HG03457 (cell line): ENCODE measurements around the gene CERK.

Source experiments
- ATAC-seq: cut with Tn5 transposase; IDR thresholded peaks from one replicate; pipeline ENCODE4 v1.9.1; 2021; ENCODE audit warnings: moderate number of reproducible peaks; ENCODE audit not compliant: unreplicated experiment

CERK gene

GRCh38 chr22:46679706-46680269, 58.3 kb downstream of the CERK start:
- no peak for ATAC-seq

DNA sequence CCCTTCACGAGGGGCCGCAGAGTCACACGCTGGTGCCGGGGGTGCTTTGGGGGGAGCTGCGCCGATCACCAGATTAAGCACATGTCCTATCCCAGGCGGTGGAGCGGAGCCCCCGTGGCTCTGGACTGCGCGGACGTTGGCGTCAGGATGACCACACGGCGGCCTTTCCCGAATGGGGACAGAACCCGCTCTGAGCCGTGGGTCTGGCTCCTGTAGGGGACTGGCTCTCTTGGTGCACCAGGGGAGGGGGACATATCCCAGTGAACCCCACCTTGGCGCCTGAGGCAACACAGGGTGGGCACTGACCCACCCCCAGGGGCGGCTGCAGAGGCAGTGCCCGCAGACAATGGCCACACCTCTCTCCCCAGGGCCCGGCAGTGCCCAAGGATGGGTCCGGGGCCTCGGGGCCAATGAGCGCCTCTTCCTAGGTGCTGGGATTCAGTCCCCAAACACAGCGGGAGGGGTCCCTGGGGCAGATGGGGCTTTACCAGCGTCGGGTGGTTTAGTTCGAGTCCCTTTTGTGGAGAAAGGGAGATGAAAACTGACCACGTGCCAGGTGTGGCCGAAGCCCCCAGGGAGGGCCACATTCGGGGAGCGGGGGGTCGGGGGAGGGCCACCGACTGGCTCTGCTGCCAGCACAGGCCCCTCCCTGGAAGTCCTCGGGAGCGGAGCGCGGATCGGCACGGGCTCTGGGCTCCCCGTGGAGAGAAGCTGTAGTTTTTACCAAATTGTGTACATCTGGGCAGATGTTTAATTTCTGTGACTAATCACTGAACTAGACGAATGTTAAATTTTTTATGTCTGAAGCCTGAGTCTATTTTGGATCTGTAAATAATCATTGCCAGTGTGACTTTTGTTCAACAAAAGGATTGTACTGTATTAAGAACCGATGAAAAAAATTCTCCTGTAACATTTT, 59.0 kb downstream of the CERK start:
- no peak for ATAC-seq

- no peak for ATAC-seq
These were observed 59.9 kb downstream of the CERK start for GRCh38 chr22:46678003-46678657.

- ATAC-seq = no peak
These were observed 60.6 kb downstream of the CERK start for GRCh38 chr22:46677323-46678002.

- ATAC-seq = no peak
These were observed 61.2 kb downstream of the CERK start for GRCh38 chr22:46676881-46677280.

GRCh38 chr22:46676479-46676878, 61.6 kb downstream of the CERK start:
- no peak for ATAC-seq

DNA sequence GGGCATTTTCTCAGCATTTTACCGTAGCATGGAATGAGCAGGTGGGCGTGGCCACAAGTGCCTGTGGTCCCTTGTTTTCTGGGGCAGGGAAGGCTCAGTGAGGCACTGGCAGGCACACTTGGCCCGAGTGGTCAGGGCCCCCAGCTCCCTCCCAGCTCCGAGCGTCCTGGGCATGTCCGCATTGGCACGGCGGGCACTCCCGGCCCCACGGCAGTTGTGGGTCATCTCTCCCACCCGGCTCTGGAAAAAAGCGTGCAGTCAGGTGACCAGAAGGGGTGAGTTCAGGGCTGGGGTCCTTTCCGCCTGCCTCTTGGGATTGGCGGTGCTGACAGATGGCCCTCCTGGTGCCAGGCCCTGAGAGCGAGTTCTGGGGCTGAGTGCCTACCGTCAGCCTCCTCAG, 62.1 kb downstream of the CERK start:
- no peak for ATAC-seq

- ATAC-seq = no peak
These were observed 62.6 kb downstream of the CERK start for GRCh38 chr22:46675479-46675878.

GRCh38 chr22:46674906-46675305, 63.1 kb downstream of the CERK start:
- ATAC-seq = no peak

DNA sequence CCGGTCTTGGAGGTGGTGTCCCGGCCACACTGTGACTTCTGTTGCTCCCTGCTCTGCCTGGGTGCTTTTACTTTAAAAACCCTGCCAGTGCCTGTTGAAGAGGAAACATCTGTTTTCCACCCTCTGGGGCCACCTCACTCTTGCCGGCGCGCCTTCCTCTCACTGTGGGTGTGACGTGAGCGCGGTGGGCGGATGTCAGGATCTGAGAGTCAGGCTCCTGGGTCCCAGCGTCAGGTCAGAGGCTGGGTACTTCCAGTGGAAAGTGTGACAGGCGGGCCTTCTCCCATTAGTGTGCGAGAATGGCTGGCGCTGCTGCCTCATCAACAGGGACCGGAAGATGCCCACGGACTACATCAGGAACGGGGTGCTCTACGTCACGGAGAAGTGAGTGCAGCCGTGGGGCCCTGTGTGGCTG, 63.7 kb downstream of the CERK start:
- no peak for ATAC-seq

- ATAC-seq = no peak
These were observed 64.3 kb downstream of the CERK start for GRCh38 chr22:46673662-46674236.

DNA sequence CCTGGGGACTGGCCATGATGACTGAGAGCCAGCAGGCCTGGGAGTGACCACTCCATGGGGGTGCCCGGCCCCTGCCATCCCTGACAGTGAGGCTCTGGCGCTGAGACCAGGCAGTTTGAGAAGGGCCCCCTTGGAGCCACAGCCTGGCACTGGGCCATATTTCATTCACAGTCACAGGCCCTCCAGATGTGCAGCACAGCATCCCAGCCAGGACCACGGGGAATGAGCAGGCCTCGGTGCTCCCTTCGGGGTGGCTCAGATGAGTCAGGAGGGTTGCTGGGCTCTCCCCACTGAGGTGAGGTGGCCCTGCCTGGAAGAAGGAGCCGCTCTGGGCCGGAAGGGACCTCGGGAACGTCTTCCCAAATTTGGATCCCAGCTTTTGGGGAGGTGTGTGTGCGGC, 64.8 kb downstream of the CERK start:
- ATAC-seq = no peak

GRCh38 chr22:46672731-46673130, 65.3 kb downstream of the CERK start:
- no peak for ATAC-seq

GRCh38 chr22:46671824-46672432, 66.1 kb downstream of the CERK start:
- no peak for ATAC-seq

DNA sequence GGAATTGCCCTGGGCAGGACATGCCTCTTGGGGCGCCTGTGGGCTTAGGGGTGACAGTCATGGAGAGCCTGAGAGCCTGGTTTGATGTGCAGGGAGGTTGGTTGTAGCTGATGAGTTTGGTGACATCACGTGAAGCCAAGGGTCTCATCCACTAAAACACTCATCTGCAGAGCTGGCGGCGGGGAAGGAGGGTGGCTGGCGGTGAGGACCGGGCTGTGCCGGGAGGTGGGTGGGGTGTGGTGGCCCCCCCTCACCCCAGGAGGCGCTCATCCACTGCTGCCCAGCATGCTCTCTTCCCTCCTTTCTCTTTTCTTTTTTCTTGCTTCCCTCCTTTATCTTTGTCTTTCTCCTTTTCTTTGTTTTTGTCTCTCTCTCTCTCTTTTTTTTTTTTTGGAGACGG, 68.9 kb downstream of the CERK start:
- no peak for ATAC-seq

GRCh38 chr22:46668116-46668515, 69.9 kb downstream of the CERK start:
- no peak for ATAC-seq

DNA sequence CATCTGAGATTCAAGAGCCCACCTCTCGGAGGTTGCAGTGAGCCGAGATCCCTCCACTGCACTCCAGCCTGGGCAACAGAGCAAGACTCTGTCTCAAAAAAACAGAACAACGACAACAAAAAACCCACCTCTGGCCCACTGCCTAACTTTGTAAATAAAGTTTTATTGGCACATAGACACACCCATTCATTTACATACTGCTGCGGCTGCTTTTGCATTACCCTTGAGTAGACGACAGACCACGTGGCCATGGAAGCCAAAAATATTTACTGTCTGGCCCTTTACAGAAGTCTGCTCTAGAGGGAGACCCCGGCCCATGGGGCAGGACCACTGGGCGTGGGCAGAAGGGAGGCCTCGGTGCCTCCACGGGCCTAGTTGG, 70.8 kb downstream of the CERK start:
- ATAC-seq = no peak

DNA sequence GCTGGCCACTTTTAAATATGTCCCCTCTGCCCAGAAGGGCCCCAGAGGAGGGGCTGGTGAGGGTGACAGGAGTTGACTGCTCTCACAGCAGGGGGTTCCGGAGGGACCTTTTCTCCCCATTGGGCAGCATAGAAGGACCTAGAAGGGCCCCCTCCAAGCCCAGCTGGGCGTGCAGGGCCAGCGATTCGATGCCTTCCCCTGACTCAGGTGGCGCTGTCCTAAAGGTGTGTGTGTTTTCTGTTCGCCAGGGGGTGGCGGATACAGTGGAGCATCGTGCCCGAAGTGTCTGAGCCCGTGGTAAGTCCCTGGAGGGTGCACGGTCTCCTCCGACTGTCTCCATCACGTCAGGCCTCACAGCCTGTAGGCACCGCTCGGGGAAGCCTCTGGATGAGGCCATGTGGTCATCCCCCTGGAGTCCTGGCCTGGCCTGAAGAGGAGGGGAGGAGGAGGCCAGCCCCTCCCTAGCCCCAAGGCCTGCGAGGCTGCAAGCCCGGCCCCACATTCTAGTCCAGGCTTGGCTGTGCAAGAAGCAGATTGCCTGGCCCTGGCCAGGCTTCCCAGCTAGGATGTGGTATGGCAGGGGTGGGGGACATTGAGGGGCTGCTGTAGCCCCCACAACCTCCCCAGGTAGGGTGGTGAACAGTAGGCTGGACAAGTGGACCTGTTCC, 71.3 kb downstream of the CERK start:
- no peak for ATAC-seq

GRCh38 chr22:46665751-46666280, 72.2 kb downstream of the CERK start:
- ATAC-seq = no peak

GRCh38 chr22:46665151-46665695, 72.8 kb downstream of the CERK start:
- ATAC-seq = no peak
